ENCODE data around the gene SLC38A8. TPM values are rescaled to one million over a fixed set of nuclear protein-coding genes. Genes with fewer than 3 reads are reported as not detected.

Gene SLC38A8
- total RNA-seq, 1 experiment from 2014 or later: not detected

GRCh38 chr16:84022644-84023043, 20.0 kb downstream of the SLC38A8 start:
- ATAC-seq: no peak
- in situ Hi-C loops (cut with HindIII; ENCODE audit: low pct_unique_long_range_greater_than_20kb, low sequenced_read_pairs): no loop called here
- H3K27ac ChIP-seq (ENCODE audit: low read length): no peak overlapping the region
- intact Hi-C loops (cut with micrococcal nuclease; ENCODE audit: unreplicated experiment): no loop called here
- TF ChIP-seq SIN3A (IDR thresholded peaks at IDR 0.05; ENCODE audit: borderline replicate concordance, insufficient read depth, low read depth, low read length): no peak
- TF ChIP-seq POLR2AphosphoS5 (IDR thresholded peaks at IDR 0.05; ENCODE audit: low read depth, low read length): no peak
- TF ChIP-seq TCF7L2 (IDR thresholded peaks at IDR 0.05; ENCODE audit: low read depth, low read length): no peak
- no peak for TF ChIP-seq CTCF (IDR thresholded peaks at IDR 0.05)
- TF ChIP-seq, protein P1, sequence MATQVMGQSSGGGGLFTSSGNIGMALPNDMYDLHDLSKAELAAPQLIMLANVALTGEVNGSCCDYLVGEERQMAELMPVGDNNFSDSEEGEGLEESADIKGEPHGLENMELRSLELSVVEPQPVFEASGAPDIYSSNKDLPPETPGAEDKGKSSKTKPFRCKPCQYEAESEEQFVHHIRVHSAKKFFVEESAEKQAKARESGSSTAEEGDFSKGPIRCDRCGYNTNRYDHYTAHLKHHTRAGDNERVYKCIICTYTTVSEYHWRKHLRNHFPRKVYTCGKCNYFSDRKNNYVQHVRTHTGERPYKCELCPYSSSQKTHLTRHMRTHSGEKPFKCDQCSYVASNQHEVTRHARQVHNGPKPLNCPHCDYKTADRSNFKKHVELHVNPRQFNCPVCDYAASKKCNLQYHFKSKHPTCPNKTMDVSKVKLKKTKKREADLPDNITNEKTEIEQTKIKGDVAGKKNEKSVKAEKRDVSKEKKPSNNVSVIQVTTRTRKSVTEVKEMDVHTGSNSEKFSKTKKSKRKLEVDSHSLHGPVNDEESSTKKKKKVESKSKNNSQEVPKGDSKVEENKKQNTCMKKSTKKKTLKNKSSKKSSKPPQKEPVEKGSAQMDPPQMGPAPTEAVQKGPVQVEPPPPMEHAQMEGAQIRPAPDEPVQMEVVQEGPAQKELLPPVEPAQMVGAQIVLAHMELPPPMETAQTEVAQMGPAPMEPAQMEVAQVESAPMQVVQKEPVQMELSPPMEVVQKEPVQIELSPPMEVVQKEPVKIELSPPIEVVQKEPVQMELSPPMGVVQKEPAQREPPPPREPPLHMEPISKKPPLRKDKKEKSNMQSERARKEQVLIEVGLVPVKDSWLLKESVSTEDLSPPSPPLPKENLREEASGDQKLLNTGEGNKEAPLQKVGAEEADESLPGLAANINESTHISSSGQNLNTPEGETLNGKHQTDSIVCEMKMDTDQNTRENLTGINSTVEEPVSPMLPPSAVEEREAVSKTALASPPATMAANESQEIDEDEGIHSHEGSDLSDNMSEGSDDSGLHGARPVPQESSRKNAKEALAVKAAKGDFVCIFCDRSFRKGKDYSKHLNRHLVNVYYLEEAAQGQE (IDR thresholded peaks at IDR 0.05; ENCODE audit: insufficient read depth in 1 of 2, low read depth in 2 of 2, low read length in 1 of 2): no peak
- H3K27me3 ChIP-seq (ENCODE audit: control insufficient read depth, insufficient read depth, low read length): no peaks in the 10 kb centered on the region
- POLR2A ChIA-PET: no interaction called here
- DNase-seq (ENCODE audit: low read depth, low spot score): no peak
- CTCF ChIA-PET: no interaction called here
- no peaks in the 10 kb centered on the region for H3K36me3 ChIP-seq (ENCODE audit: control insufficient read depth, insufficient read depth, low read length)
- no peak overlapping the region for H3K4me3 ChIP-seq (ENCODE audit: low read depth in 2 of 2, low read length in 2 of 2)
- H3K9me3 ChIP-seq (ENCODE audit: control insufficient read depth, insufficient read depth, low read depth, low read length): no peaks in the 10 kb centered on the region
- BruUV-seq (replicated peaks): no TSS peak
- no peaks in the 10 kb centered on the region for H3K4me1 ChIP-seq (ENCODE audit: control insufficient read depth, insufficient read depth, low read length)

- intact Hi-C loops (cut with micrococcal nuclease; ENCODE audit: unreplicated experiment) (no loop called here), in situ Hi-C loops (cut with HindIII; ENCODE audit: low pct_unique_long_range_greater_than_20kb, low sequenced_read_pairs) (no loop called here)
- Histone ChIP-seq H3K4me3 (ENCODE audit: low read depth in 2 of 2, low read length in 2 of 2) (no peak overlapping the region), H3K9me3 (ENCODE audit: control insufficient read depth, insufficient read depth, low read depth, low read length) (no peaks in the 10 kb centered on the region), H3K27me3 (ENCODE audit: control insufficient read depth, insufficient read depth, low read length) (no peaks in the 10 kb centered on the region), H3K27ac (ENCODE audit: low read length) (no peak overlapping the region), H3K4me1 (ENCODE audit: control insufficient read depth, insufficient read depth, low read length) (no peaks in the 10 kb centered on the region), H3K36me3 (ENCODE audit: control insufficient read depth, insufficient read depth, low read length) (no peaks in the 10 kb centered on the region)
- DNase-seq (ENCODE audit: low read depth, low spot score) (no peak), ATAC-seq (no peak)
- BruUV-seq (replicated peaks): no TSS peak
- ChIA-PET POLR2A (no interaction called here), CTCF (no interaction called here)
- TF ChIP-seq POLR2AphosphoS5 (IDR thresholded peaks at IDR 0.05; ENCODE audit: low read depth, low read length) (no peak), TCF7L2 (IDR thresholded peaks at IDR 0.05; ENCODE audit: low read depth, low read length) (no peak), CTCF (IDR thresholded peaks at IDR 0.05) (no peak), SIN3A (IDR thresholded peaks at IDR 0.05; ENCODE audit: borderline replicate concordance, insufficient read depth, low read depth, low read length) (no peak)
- TF ChIP-seq, protein P1 (IDR thresholded peaks at IDR 0.05; ENCODE audit: insufficient read depth in 1 of 2, low read depth in 2 of 2, low read length in 1 of 2): no peak
Measured at GRCh38 chr16:84021488-84021887, 21.1 kb downstream of the SLC38A8 start.

Data from Panc1 (cell line).